ENCODE measurements around the gene DTNA. TPM values are rescaled to one million over a fixed set of nuclear protein-coding genes. Genes with fewer than 3 reads are reported as not detected.
A peak's percentile ranks its signal among the peaks of the same experiment; 100 is the strongest.

Gene DTNA
- total and polyA plus RNA-seq, 8 donors = 11.1 to 113 (median 19.8) TPM

- peaks cover 0 to 29% (median 9%) of the 10 kb centered on the region in 4 donors for H3K4me1 ChIP-seq
- no peaks in the 10 kb centered on the region for H3K9me3 ChIP-seq
- no peak overlapping the region for H3K4me3 ChIP-seq
- TF ChIP-seq CTCF (IDR thresholded peaks at IDR 0.05) = no peak
- TF ChIP-seq EP300 (IDR thresholded peaks at IDR 0.05) = no peak
- no peak for TF ChIP-seq POLR2A (IDR thresholded peaks at IDR 0.05)
- TF ChIP-seq POLR2AphosphoS5 (IDR thresholded peaks at IDR 0.05) = no peak
- H3K27ac ChIP-seq = no peak overlapping the region
- H3K27me3 ChIP-seq = no peaks in the 10 kb centered on the region
- no peaks in the 10 kb centered on the region for H3K36me3 ChIP-seq
- no peak for DNase-seq
- WGBS, 5 donors = 66 to 81% (median 74%) methylated on average over 1 of the region's 1 CpG
- intact Hi-C loops (cut with DNase I; ENCODE audit: low total_unique reads) = no loop called here
Measured at GRCh38 chr18:34741401-34741800, 31.3 kb downstream of the DTNA start.

GRCh38 chr18:34742891-34743341 lies 32.8 kb downstream of the DTNA start:
- Histone ChIP-seq H3K27ac (no peak overlapping the region), H3K4me1 (peaks cover 0 to 25% (median 9%) of the 10 kb centered on the region in 4 donors), H3K27me3 (no peaks in the 10 kb centered on the region), H3K36me3 (no peaks in the 10 kb centered on the region), H3K4me3 (no peak overlapping the region), H3K9me3 (no peaks in the 10 kb centered on the region)
- peak in 1 of 2 donors; percentile 55 for DNase-seq
- TF ChIP-seq POLR2A (IDR thresholded peaks at IDR 0.05) (no peak), POLR2AphosphoS5 (IDR thresholded peaks at IDR 0.05) (no peak), CTCF (IDR thresholded peaks at IDR 0.05) (no peak), EP300 (IDR thresholded peaks at IDR 0.05) (no peak)
- intact Hi-C loops (cut with DNase I; ENCODE audit: low total_unique reads) = no loop called here
- 65 to 84% (median 83%) methylated on average over 5 of the region's 5 CpGs for WGBS, 5 donors

GRCh38 chr18:34744569-34744968 lies 34.5 kb downstream of the DTNA start:
- DNase-seq = no peak
- no peak overlapping the region for H3K27ac ChIP-seq
- no peaks in the 10 kb centered on the region for H3K27me3 ChIP-seq
- WGBS, 5 donors = 80 to 91% (median 90%) methylated on average over 4 of the region's 4 CpGs
- no peak overlapping the region for H3K4me3 ChIP-seq
- peaks cover 0 to 8% (median 3%) of the 10 kb centered on the region in 4 donors for H3K4me1 ChIP-seq
- TF ChIP-seq POLR2AphosphoS5 (IDR thresholded peaks at IDR 0.05) (no peak), POLR2A (IDR thresholded peaks at IDR 0.05) (no peak), CTCF (IDR thresholded peaks at IDR 0.05) (no peak)
- H3K9me3 ChIP-seq = no peaks in the 10 kb centered on the region
- intact Hi-C loops (cut with DNase I; ENCODE audit: low total_unique reads) = no loop called here
- no peaks in the 10 kb centered on the region for H3K36me3 ChIP-seq

- Histone ChIP-seq H3K4me3 (no peak overlapping the region), H3K27ac (no peak overlapping the region), H3K9me3 (no peaks in the 10 kb centered on the region), H3K27me3 (no peaks in the 10 kb centered on the region), H3K36me3 (no peaks in the 10 kb centered on the region), H3K4me1 (peaks cover 0 to 6% (median 0%) of the 10 kb centered on the region in 4 donors)
- no peak for DNase-seq
- 75 to 85% (median 81%) methylated on average over 1 of the region's 1 CpG for WGBS, 5 donors
- intact Hi-C loops (cut with DNase I; ENCODE audit: low total_unique reads) = no loop called here
- no peak for TF ChIP-seq POLR2AphosphoS5 (IDR thresholded peaks at IDR 0.05)
- no peak for TF ChIP-seq EP300 (IDR thresholded peaks at IDR 0.05)
- no peak for TF ChIP-seq POLR2A (IDR thresholded peaks at IDR 0.05)
- TF ChIP-seq CTCF (IDR thresholded peaks at IDR 0.05) = no peak
Measured at GRCh38 chr18:34746614-34747013, 36.5 kb downstream of the DTNA start.
